Measurements from ENCODE around the gene DAB2.

- TF ChIP-seq CTCF (IDR thresholded peaks at IDR 0.05) (no peak), POLR2A (IDR thresholded peaks at IDR 0.05) (no peak)
These were observed 18.2 kb upstream of the DAB2 start for GRCh38 chr5:39442991-39443390.

All from thyroid gland (tissue), 4 donors.